Adrenal gland (tissue), 12 donors: ENCODE measurements around the gene USP10. TPM values are rescaled to one million over a fixed set of nuclear protein-coding genes. Genes with fewer than 3 reads are reported as not detected.

Source experiments
- DNase-seq, 7 donors: peaks; one replicate each; pipeline ENCODE4 v3.0.0-alpha.2; 2019 to 2020
- H3K27ac ChIP-seq, 5 donors: fragments of 200-600 bp; sonication (generic) in 4 of 5; 1 replicate in 3 of 5; 2 replicates in 2 of 5; pipeline versions ENCODE4 v1.5.1 to v1.8.0; 2016 to 2020; ENCODE audit warnings: mild to moderate bottlenecking in 1 of 5
- H3K27me3 ChIP-seq: fragments of 200-600 bp; 2 replicates; pipeline ENCODE4 v1.8.0; 2021
- H3K36me3 ChIP-seq, 2 donors: fragments of 200-600 bp; replicated peaks in 1 of 2; 1 replicate in 1 of 2; 2 replicates in 1 of 2; pipeline versions ENCODE4 v1.5.1 to v1.8.0; 2018 to 2022
- H3K4me1 ChIP-seq, 2 donors: fragments of 200-600 bp; replicated peaks in 1 of 2; 1 replicate in 1 of 2; 2 replicates in 1 of 2; pipeline versions ENCODE4 v1.5.1 to v1.8.0; 2018 to 2021
- H3K4me3 ChIP-seq, 4 donors: fragments of 200-600 bp; sonication (generic) in 3 of 4; one replicate each; pipeline ENCODE4 v1.5.1; 2016 to 2018
- H3K9me3 ChIP-seq, 3 donors: fragments of 200-600 bp; sonication (generic) in 1 of 3; replicated peaks in 1 of 3; 1 replicate in 2 of 3; 2 replicates in 1 of 3; pipeline versions ENCODE4 v1.5.1 to v1.8.0; 2016 to 2021
- POLR2A ChIP-seq, 2 donors: fragments of 450-650 bp; IDR thresholded peaks; one replicate each; pipeline ENCODE4 v1.6.1; 2017; ENCODE audit warnings: antibody characterized with exemption in 2 of 2, mild to moderate bottlenecking in 2 of 2, moderate library complexity in 1 of 2
- WGBS, 4 donors: extraction: QIAGEN DNeasy Blood & Tissue Kit in 2 of 4; methylation state at CpG; one replicate each; pipeline versions ENCODE4 v1.1.5 to v1.1.7; 2013 to 2017; 5-methylcytosine and 5-hydroxymethylcytosine counted together
- intact Hi-C, 2 donors: fragments of 100-400 bp; cut with DNase I; formaldehyde crosslinking; loops; one replicate each; pipeline versions ENCODE4 v1.14.1 to v1.15.0; 2022 to 2023
- polyA plus RNA-seq, 3 donors: library from polyadenylated mRNA; stranded (reverse); fragments of 200-250 nt in 2 of 3; fragments of 350-450 nt in 1 of 3; fragmentation: Illumina TruSeq in 1 of 3; extraction: RNeasy Lipid Tissue Mini Kit (QIAGEN cat#74804) in 1 of 3; gene quantifications; one replicate each; pipeline ENCODE4 v1.2.3, GENCODE V29; 2013 to 2014
- total RNA-seq, 9 donors: library from RNA; depleted of rRNA in 4 of 9; stranded (reverse); fragments of >200 nt in 4 of 9; fragments of 120-200 nt in 1 of 9; fragmentation: NEBNext Ultra II Directional in 1 of 9; extraction: Animal tissue kit (Norgen Biotek cat#: 25700) in 1 of 9; gene quantifications; one replicate each; pipeline versions ENCODE4 v1.1.0 to v1.2.4, GENCODE V29; 2013 to 2023
- TF ChIP-seq, protein P1 (sequence below), 6 experiments: fragments of 450-650 bp in 4 of 6; fragments of 200-600 bp in 2 of 6; sonication (generic) in 1 of 6; IDR thresholded peaks; 1 replicate in 5 of 6; 2 replicates in 1 of 6; pipeline versions ENCODE4 v1.5.1 to v1.8.0; 2016 to 2021; ENCODE audit warnings: antibody characterized with exemption in 6 of 6, mild to moderate bottlenecking in 2 of 6, moderate library complexity in 1 of 6
- donor health status: healthy with polysubstance abuse.
- donor health status: Bipolar disorder and iron deficiency.
- donor health status: DM: yes; HTN: yes; CAD: no.
- donor health status: DM: no; HTN: no; CAD: no.
- donor health status: DM: no; HTN: no; CAD: no.
- donor health status: DM: yes; HTN: yes; CAD: no.

Gene USP10
- total and polyA plus RNA-seq, 12 donors = 16.2 to 154 (median 60.4) TPM

DNA sequence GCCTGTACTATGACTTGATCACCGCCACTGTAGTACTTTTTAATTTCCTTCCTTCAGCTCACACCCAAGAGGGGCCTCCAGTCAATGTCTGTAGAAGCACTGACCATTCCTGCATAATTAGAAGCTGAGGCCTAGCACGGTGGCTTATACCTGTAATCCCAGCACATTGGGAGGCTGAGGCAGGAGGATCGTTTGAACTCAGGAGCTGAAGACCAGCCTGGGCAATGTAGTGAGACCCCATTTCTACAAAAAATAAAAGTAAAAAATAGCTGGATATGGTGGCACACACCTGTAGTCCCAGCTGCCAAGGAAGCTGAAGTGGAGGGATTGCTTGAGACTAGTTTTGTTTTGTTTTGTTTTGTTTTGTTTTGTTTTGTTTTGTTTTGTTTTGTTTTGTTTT, 45.6 kb upstream of the USP10 start:
- Histone ChIP-seq H3K27ac (no peak overlapping the region), H3K4me3 (no peak overlapping the region), H3K36me3 (peaks cover 0 to 58% of the 10 kb centered on the region in 2 donors), H3K27me3 (no peaks in the 10 kb centered on the region), H3K4me1 (peaks cover 13 to 27% of the 10 kb centered on the region in 2 donors), H3K9me3 (no peaks in the 10 kb centered on the region)
- no peak for DNase-seq
- intact Hi-C loops = no loop called here
- TF ChIP-seq POLR2A (IDR thresholded peaks at IDR 0.05) = no peak
- TF ChIP-seq, protein P1, sequence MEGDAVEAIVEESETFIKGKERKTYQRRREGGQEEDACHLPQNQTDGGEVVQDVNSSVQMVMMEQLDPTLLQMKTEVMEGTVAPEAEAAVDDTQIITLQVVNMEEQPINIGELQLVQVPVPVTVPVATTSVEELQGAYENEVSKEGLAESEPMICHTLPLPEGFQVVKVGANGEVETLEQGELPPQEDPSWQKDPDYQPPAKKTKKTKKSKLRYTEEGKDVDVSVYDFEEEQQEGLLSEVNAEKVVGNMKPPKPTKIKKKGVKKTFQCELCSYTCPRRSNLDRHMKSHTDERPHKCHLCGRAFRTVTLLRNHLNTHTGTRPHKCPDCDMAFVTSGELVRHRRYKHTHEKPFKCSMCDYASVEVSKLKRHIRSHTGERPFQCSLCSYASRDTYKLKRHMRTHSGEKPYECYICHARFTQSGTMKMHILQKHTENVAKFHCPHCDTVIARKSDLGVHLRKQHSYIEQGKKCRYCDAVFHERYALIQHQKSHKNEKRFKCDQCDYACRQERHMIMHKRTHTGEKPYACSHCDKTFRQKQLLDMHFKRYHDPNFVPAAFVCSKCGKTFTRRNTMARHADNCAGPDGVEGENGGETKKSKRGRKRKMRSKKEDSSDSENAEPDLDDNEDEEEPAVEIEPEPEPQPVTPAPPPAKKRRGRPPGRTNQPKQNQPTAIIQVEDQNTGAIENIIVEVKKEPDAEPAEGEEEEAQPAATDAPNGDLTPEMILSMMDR (IDR thresholded peaks at IDR 0.05) = no peak
- 83 to 95% (median 91%) methylated on average over 3 of the region's 3 CpGs for WGBS, 4 donors

DNA sequence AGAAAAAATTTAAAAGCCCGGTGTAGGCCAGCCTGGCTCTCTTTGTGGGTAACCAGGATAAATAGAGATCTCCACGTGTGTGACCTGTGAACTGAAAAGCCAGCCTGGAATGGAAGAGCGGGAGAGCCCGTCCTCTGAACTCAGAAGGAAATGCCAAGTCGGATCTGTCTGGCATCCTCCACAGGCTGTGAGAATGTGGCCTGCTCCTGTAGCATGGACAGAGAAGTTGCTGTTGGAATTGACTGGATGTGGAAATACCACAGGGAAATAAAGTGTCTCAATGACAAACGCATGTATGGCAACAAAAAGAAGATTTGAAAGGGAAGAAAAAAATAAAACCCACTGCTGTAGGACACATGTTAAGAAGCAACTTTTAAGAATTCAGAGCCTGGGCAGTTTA, 44.8 kb upstream of the USP10 start:
- Histone ChIP-seq H3K4me3 (no peak overlapping the region), H3K9me3 (no peaks in the 10 kb centered on the region), H3K27ac (no peak overlapping the region), H3K4me1 (peaks cover 9 to 22% of the 10 kb centered on the region in 2 donors), H3K36me3 (peaks cover 0 to 65% of the 10 kb centered on the region in 2 donors), H3K27me3 (no peaks in the 10 kb centered on the region)
- WGBS, 4 donors = 65 to 74% (median 67%) methylated on average over 6 of the region's 6 CpGs
- intact Hi-C loops = no loop called here
- TF ChIP-seq, protein P1 (IDR thresholded peaks at IDR 0.05) = no peak
- TF ChIP-seq POLR2A (IDR thresholded peaks at IDR 0.05) = no peak
- DNase-seq = no peak

DNA sequence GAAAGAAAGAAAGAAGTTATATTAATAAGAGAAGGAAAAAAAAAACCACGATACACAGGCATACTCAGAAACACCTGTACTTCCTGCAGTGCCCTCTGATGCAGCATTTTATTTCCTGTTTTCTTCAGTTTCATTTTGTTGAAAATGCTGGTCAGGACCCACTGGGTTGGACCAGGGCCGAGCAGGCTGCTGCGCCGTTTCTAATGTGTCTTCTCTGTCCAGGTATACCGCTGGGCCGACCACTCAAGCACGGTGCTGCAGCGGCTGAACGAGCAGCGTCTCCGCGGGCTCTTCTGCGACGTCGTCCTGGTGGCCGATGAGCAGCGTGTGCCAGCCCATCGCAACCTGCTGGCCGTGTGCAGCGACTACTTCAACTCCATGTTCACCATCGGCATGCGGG, 43.2 kb upstream of the USP10 start:
- DNase-seq = no peak
- Histone ChIP-seq H3K27ac (no peak overlapping the region), H3K4me3 (no peak overlapping the region), H3K4me1 (peaks cover 9 to 11% of the 10 kb centered on the region in 2 donors), H3K27me3 (no peaks in the 10 kb centered on the region), H3K36me3 (peaks cover 0 to 71% of the 10 kb centered on the region in 2 donors), H3K9me3 (no peaks in the 10 kb centered on the region)
- intact Hi-C loops = no loop called here
- 94 to 96% (median 96%) methylated on average over 20 to 22 of the region's 22 CpGs for WGBS, 4 donors
- TF ChIP-seq, protein P1 (IDR thresholded peaks at IDR 0.05) = no peak
- no peak for TF ChIP-seq POLR2A (IDR thresholded peaks at IDR 0.05)

DNA sequence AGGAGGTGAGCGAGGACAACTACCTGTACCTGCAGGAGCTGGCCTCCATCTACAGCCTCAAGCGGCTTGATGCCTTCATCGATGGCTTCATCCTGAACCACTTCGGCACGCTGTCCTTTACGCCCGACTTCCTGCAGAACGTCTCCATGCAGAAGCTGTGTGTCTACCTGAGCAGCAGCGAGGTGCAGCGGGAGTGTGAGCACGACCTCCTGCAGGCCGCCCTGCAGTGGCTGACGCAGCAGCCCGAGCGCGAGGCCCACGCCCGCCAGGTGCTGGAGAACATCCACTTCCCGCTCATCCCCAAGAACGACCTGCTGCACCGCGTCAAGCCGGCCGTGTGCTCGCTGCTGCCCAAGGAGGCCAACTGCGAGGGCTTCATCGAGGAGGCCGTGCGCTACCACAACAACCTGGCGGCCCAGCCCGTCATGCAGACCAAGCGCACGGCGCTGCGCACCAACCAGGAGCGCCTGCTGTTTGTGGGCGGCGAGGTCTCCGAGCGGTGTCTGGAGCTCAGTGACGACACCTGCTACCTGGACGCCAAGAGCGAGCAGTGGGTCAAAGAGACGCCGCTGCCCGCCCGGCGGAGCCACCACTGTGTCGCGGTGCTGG, 42.5 kb upstream of the USP10 start:
- Histone ChIP-seq H3K27me3 (no peaks in the 10 kb centered on the region), H3K4me3 (no peak overlapping the region), H3K27ac (no peak overlapping the region), H3K36me3 (peaks cover 0 to 73% of the 10 kb centered on the region in 2 donors), H3K4me1 (peaks cover 9 to 11% of the 10 kb centered on the region in 2 donors), H3K9me3 (no peaks in the 10 kb centered on the region)
- no peak for DNase-seq
- 94 to 98% (median 97%) methylated on average over 21 to 50 of the region's 50 CpGs for WGBS, 4 donors
- no peak for TF ChIP-seq POLR2A (IDR thresholded peaks at IDR 0.05)
- intact Hi-C loops = no loop called here

DNA sequence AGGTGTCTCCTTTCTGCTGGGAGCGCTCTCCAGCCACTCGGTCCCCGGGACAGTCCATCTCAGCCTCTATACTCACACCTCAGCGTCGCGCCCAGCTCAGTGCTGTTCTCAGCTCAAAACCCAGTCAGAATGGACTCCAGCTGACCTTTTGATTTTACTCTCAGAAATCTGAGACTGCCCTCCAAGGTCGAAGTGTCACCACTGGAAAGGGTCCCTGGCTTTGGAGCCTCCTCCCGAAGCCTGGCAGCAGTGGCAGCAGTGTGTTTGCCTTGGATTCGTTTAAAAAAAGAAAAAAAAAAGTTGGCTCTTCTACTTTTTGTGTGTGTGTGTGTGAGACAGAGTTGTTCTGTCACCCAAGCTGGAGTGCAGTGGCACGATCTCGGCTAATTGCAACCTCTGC, 41.1 kb upstream of the USP10 start:
- TF ChIP-seq, protein P1 (IDR thresholded peaks at IDR 0.05) = no peak
- TF ChIP-seq POLR2A (IDR thresholded peaks at IDR 0.05) = no peak
- whole genome bisulfite sequencing, 4 donors = 44 to 64% (median 55%) methylated on average over 10 to 11 of the region's 11 CpGs
- Histone ChIP-seq H3K9me3 (no peaks in the 10 kb centered on the region), H3K27ac (peak overlapping the region in 2 of 5 donors; percentile 17 to 34), H3K4me1 (peaks cover 9 to 11% of the 10 kb centered on the region in 2 donors), H3K27me3 (no peaks in the 10 kb centered on the region), H3K36me3 (peaks cover 0 to 73% of the 10 kb centered on the region in 2 donors), H3K4me3 (no peak overlapping the region)
- intact Hi-C loops = no loop called here
- peak; percentile 45 to 85 (median 74) for DNase-seq
